HepG2 (cell line): ENCODE data around the gene DCDC2. TPM values are rescaled to one million over a fixed set of nuclear protein-coding genes. Genes with fewer than 3 reads are reported as not detected.
A peak's percentile ranks its signal among the peaks of the same experiment; 100 is the strongest.

ENCODE experiments used
- ARNTL ChIP-seq: sonication (generic); formaldehyde crosslinking; IDR thresholded peaks from 2 replicates; pipeline ENCODE4 v1.4.0; 2020; ENCODE audit warnings: mild to moderate bottlenecking, missing genetic modification reagents
- CREB3 ChIP-seq: sonication (generic); formaldehyde crosslinking; IDR thresholded peaks from 2 replicates; pipeline ENCODE4 v1.5.0; 2020; ENCODE audit warnings: missing genetic modification reagents
- DDIT3 ChIP-seq: sonication (generic); formaldehyde crosslinking; IDR thresholded peaks from 2 replicates; pipeline ENCODE4 v1.4.0; 2020; ENCODE audit warnings: mild to moderate bottlenecking, missing genetic modification reagents
- GRHL1 ChIP-seq: sonication (generic); formaldehyde crosslinking; conservative IDR thresholded peaks from 2 replicates; pipeline ENCODE4 v1.8.0; 2022; ENCODE audit warnings: missing genetic modification reagents
- KDM1A ChIP-seq: IDR thresholded peaks from 2 replicates; pipeline ENCODE4 v1.6.1; 2016; ENCODE audit warnings: missing compliant biosample characterization
- KLF6 ChIP-seq: IDR thresholded peaks from 2 replicates; pipeline ENCODE4 v1.8.0; 2016; ENCODE audit warnings: missing biosample characterization, missing genetic modification reagents
- LCORL ChIP-seq, 2 experiments: fragments of 450-650 bp in 1 of 2; sonication (generic) in 1 of 2; formaldehyde crosslinking in 1 of 2; IDR thresholded peaks; 2 replicates each; pipeline versions ENCODE4 v1.5.0 to v1.6.1; 2017 to 2020; ENCODE audit warnings: antibody characterized with exemption in 1 of 2, missing genetic modification reagents in 1 of 2
- MYNN ChIP-seq: sonication (generic); formaldehyde crosslinking; IDR thresholded peaks from 2 replicates; pipeline ENCODE4 v1.4.0; 2020; ENCODE audit warnings: mild to moderate bottlenecking, low read depth, missing genetic modification reagents
- NFAT5 ChIP-seq: sonication (generic); formaldehyde crosslinking; IDR thresholded peaks from 2 replicates; pipeline ENCODE4 v1.4.0; 2020; ENCODE audit warnings: missing genetic modification reagents
- NFE2 ChIP-seq: sonication (generic); formaldehyde crosslinking; IDR thresholded peaks from 2 replicates; pipeline ENCODE4 v1.4.0; 2020; ENCODE audit warnings: missing genetic modification reagents
- NFE2L1 ChIP-seq: sonication (generic); formaldehyde crosslinking; IDR thresholded peaks from 2 replicates; pipeline ENCODE4 v1.4.0; 2020; ENCODE audit warnings: missing genetic modification reagents, mild to moderate bottlenecking, borderline replicate concordance
- NR3C1 ChIP-seq: sonication (generic); formaldehyde crosslinking; IDR thresholded peaks from 2 replicates; pipeline ENCODE4 v1.4.0; 2020; ENCODE audit warnings: missing genetic modification reagents
- REPIN1 ChIP-seq: sonication (generic); formaldehyde crosslinking; IDR thresholded peaks from 2 replicates; pipeline ENCODE4 v1.8.0; 2022; ENCODE audit warnings: missing genetic modification reagents, low read depth, mild to moderate bottlenecking, borderline replicate concordance
- ZBTB42 ChIP-seq: sonication (generic); formaldehyde crosslinking; IDR thresholded peaks from 2 replicates; pipeline ENCODE4 v1.5.0; 2020; ENCODE audit warnings: mild to moderate bottlenecking, missing genetic modification reagents
- ZNF350 ChIP-seq: sonication (generic); formaldehyde crosslinking; IDR thresholded peaks from 2 replicates; pipeline ENCODE4 v1.4.0; 2020; ENCODE audit warnings: mild to moderate bottlenecking, low read depth, missing genetic modification reagents, borderline replicate concordance
- ZNF552 ChIP-seq: sonication (generic); formaldehyde crosslinking; IDR thresholded peaks from 2 replicates; pipeline ENCODE4 v1.9.0; 2022; ENCODE audit warnings: missing genetic modification reagents, mild to moderate bottlenecking, borderline replicate concordance
- ZNF597 ChIP-seq: sonication (generic); formaldehyde crosslinking; IDR thresholded peaks from 2 replicates; pipeline ENCODE4 v1.5.0; 2020; ENCODE audit warnings: missing genetic modification reagents
- ZNF605 ChIP-seq: sonication (generic); formaldehyde crosslinking; IDR thresholded peaks from 2 replicates; pipeline ENCODE4 v1.8.0; 2022; ENCODE audit warnings: mild to moderate bottlenecking, missing genetic modification reagents
- polyA plus RNA-seq, 8 experiments: library from polyadenylated mRNA; depleted of rRNA in 3 of 8; stranded (reverse) in 7 of 8; unstranded in 1 of 8; fragments of >200 nt; fragmentation: Illumina TruSeq in 4 of 8; extraction: Trizol in 4 of 8; gene quantifications; 2 replicates each; pipeline versions ENCODE4 v1.2.1 to v1.2.3, GENCODE V29; 2011 to 2016; ENCODE audit warnings: low read depth in 4 of 8, missing spikeins in 1 of 8, mixed read lengths in 1 of 8; ENCODE audit not compliant: insufficient read depth in 1 of 8
- total RNA-seq, 5 experiments: library from RNA; depleted of rRNA; stranded (reverse); fragments of >200 nt; fragmentation: Illumina TruSeq; extraction: Trizol; gene quantifications; 2 replicates each; pipeline ENCODE4 v1.2.3, GENCODE V29; 2016; ENCODE audit warnings: low read depth in 1 of 5

The DCDC2 gene
- total and polyA plus RNA-seq, 2 of the 13 experiments (the other 11 are each of a cell fraction or from before 2014, with no cell fraction given) = 9.0 to 36.2 TPM

DNA sequence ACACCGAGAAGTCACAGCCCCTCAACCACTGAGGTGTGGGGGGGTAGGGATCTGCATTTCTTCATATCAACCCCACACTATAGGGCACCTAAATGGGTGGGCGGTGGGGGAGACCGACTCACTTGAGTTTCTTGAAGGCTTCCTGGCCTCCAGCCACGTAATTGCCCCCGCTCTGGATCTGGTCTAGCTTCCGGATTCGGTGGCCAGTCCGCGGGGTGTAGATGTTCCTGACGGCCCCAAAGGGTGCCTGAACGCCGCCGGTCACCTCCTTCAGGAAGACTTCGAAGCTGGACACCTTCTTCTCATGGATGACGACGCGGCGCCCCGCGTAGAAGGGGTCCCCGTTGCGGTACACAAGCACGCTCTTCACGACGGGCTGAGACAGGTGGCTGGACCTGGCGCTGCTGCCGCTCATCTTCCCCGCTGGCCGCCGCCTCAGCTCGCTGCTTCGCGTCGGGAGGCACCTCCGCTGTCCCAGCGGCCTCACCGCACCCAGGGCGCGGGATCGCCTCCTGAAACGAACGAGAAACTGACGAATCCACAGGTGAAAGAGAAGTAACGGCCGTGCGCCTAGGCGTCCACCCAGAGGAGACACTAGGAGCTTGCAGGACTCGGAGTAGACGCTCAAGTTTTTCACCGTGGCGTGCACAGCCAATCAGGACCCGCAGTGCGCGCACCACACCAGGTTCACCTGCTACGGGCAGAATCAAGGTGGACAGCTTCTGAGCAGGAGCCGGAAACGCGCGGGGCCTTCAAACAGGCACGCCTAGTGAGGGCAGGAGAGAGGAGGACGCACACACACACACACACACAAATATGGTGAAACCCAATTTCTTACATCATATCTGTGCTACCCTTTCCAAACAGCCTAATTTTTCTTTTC is at the start of gene DCDC2 (continued):
- TF ChIP-seq ZNF597 = no peak
- no peak for TF ChIP-seq GRHL1 (CRISPR knock-in tag)
- TF ChIP-seq MYNN (CRISPR knock-in tag) = peak; percentile 90
- no peak for TF ChIP-seq NFE2 (CRISPR knock-in tag)
- peak; percentile 94 for TF ChIP-seq ZNF605 (CRISPR knock-in tag)
- no peak for TF ChIP-seq KDM1A (CRISPR knock-in tag)
- TF ChIP-seq REPIN1 (CRISPR knock-in tag) = peak; percentile 82; the same call in 1 of the 2 replicates
- TF ChIP-seq ARNTL = no peak; the same call in none of the 2 replicates
- peak; percentile 80; the same call in 1 of the 2 replicates for TF ChIP-seq ZBTB42
- TF ChIP-seq KLF6 (CRISPR knock-in tag) = peak; percentile 81
- TF ChIP-seq ZNF552 (CRISPR knock-in tag) = peak; percentile 89
- TF ChIP-seq NFAT5 (CRISPR knock-in tag) = no peak
- peak; percentile 77 for TF ChIP-seq LCORL (IDR thresholded peaks at IDR 0.05)
- TF ChIP-seq LCORL (CRISPR knock-in tag; IDR thresholded peaks at IDR 0.05) = peak; percentile 93
- TF ChIP-seq CREB3 (CRISPR knock-in tag) = no peak
- no peak for TF ChIP-seq NFE2L1 (CRISPR knock-in tag)
- TF ChIP-seq NR3C1 = no peak
- peak; percentile 96 for TF ChIP-seq ZNF350 (CRISPR knock-in tag)
- no peak for TF ChIP-seq DDIT3 (CRISPR knock-in tag)
